Fibroblast of skin of left biceps (primary cell): ENCODE measurements around the gene TUBB6.
A peak's percentile ranks its signal among the peaks of the same experiment; 100 is the strongest.

Source experiments
- DNase-seq, 2 experiments: peaks; one replicate each; pipeline ENCODE4 v3.0.0-alpha.2; 2013; ENCODE audit warnings: low read depth in 2 of 2

The TUBB6 gene

GRCh38 chr18:12314591-12315305 is 6.7 kb downstream of the TUBB6 start:
- DNase-seq, result no peak

GRCh38 chr18:12315490-12315889 is 7.4 kb downstream of the TUBB6 start:
- no peak for DNase-seq

GRCh38 chr18:12315911-12316310 is 7.9 kb downstream of the TUBB6 start:
- DNase-seq, result no peak

GRCh38 chr18:12317664-12318333 is 9.8 kb downstream of the TUBB6 start:
- peak in 1 of 2 experiments; percentile 54 for DNase-seq

GRCh38 chr18:12318334-12318697 is 10.3 kb downstream of the TUBB6 start:
- no peak for DNase-seq

- no peak for DNase-seq
These were observed 10.8 kb downstream of the TUBB6 start for GRCh38 chr18:12318857-12319256.

- DNase-seq, result no peak
These were observed 13.3 kb downstream of the TUBB6 start for GRCh38 chr18:12321333-12321732.

- DNase-seq, result no peak
These were observed 17.1 kb downstream of the TUBB6 start for GRCh38 chr18:12324991-12325725.

GRCh38 chr18:12325726-12326245 is 17.7 kb downstream of the TUBB6 start:
- DNase-seq, result no peak

- no peak for DNase-seq
These were observed 18.8 kb downstream of the TUBB6 start for GRCh38 chr18:12326711-12327460.

- DNase-seq, result peak in 1 of 2 experiments; percentile 26
These were observed 19.6 kb downstream of the TUBB6 start for GRCh38 chr18:12327510-12328178.

- no peak for DNase-seq
These were observed 20.3 kb downstream of the TUBB6 start for GRCh38 chr18:12328179-12328823.

GRCh38 chr18:12329125-12329698 is 21.2 kb downstream of the TUBB6 start:
- no peak for DNase-seq

- DNase-seq, result no peak
These were observed 22.7 kb downstream of the TUBB6 start for GRCh38 chr18:12330766-12331165.

GRCh38 chr18:12333506-12334290 is 25.7 kb downstream of the TUBB6 start:
- DNase-seq, result peak in 1 of 2 experiments; percentile 8

GRCh38 chr18:12334366-12334808 is 26.3 kb downstream of the TUBB6 start:
- DNase-seq, result no peak

- no peak for DNase-seq
These were observed 26.8 kb downstream of the TUBB6 start for GRCh38 chr18:12334863-12335262.

GRCh38 chr18:12335503-12335902 is 27.5 kb downstream of the TUBB6 start:
- no peak for DNase-seq

- DNase-seq, result no peak
These were observed 28.2 kb downstream of the TUBB6 start for GRCh38 chr18:12336171-12336613.
